ENCODE results near the gene NCKAP5.

NCKAP5 gene

GRCh38 chr2:132664096-132664495 lies 904.2 kb downstream of the NCKAP5 start:
- TF ChIP-seq TAF1 (IDR thresholded peaks at IDR 0.05; ENCODE audit: low read depth) (no peak), REST (IDR thresholded peaks at IDR 0.05; ENCODE audit: low read depth) (no peak), TEAD4 (IDR thresholded peaks at IDR 0.05) (no peak), CEBPB (IDR thresholded peaks at IDR 0.05) (no peak)

- TF ChIP-seq MAX (IDR thresholded peaks at IDR 0.05) (no peak), YY1 (IDR thresholded peaks at IDR 0.05; ENCODE audit: low read depth) (no peak), RAD21 (IDR thresholded peaks at IDR 0.05; ENCODE audit: low read depth) (no peak), FOXM1 (IDR thresholded peaks at IDR 0.05; ENCODE audit: borderline replicate concordance, low read depth) (no peak), TCF12 (IDR thresholded peaks at IDR 0.05; ENCODE audit: low read depth) (no peak), TEAD4 (IDR thresholded peaks at IDR 0.05) (no peak), ZBTB7A (IDR thresholded peaks at IDR 0.05; ENCODE audit: low read depth) (no peak), CREB1 (IDR thresholded peaks at IDR 0.05; ENCODE audit: low read depth) (no peak), USF1 (IDR thresholded peaks at IDR 0.05) (no peak)
Measured at GRCh38 chr2:132662732-132663131, 905.5 kb downstream of the NCKAP5 start.

- TF ChIP-seq FOXM1 (IDR thresholded peaks at IDR 0.05; ENCODE audit: borderline replicate concordance, low read depth) (no peak), YY1 (IDR thresholded peaks at IDR 0.05; ENCODE audit: low read depth) (no peak), REST (IDR thresholded peaks at IDR 0.05; ENCODE audit: low read depth) (no peak), CREB1 (IDR thresholded peaks at IDR 0.05; ENCODE audit: low read depth) (no peak), ZBTB7A (IDR thresholded peaks at IDR 0.05; ENCODE audit: low read depth) (no peak), TEAD4 (IDR thresholded peaks at IDR 0.05) (no peak), NFIC (IDR thresholded peaks at IDR 0.05) (no peak), TAF1 (IDR thresholded peaks at IDR 0.05; ENCODE audit: low read depth) (no peak), RAD21 (IDR thresholded peaks at IDR 0.05; ENCODE audit: low read depth) (no peak)
Measured at GRCh38 chr2:132659331-132659730, 908.9 kb downstream of the NCKAP5 start.

GRCh38 chr2:132656266-132656975 lies 911.8 kb downstream of the NCKAP5 start:
- TF ChIP-seq RAD21 (IDR thresholded peaks at IDR 0.05; ENCODE audit: low read depth) (no peak), TCF12 (IDR thresholded peaks at IDR 0.05; ENCODE audit: low read depth) (no peak), USF1 (IDR thresholded peaks at IDR 0.05) (no peak), EP300 (IDR thresholded peaks at IDR 0.05; ENCODE audit: borderline replicate concordance) (no peak), FOXM1 (IDR thresholded peaks at IDR 0.05; ENCODE audit: borderline replicate concordance, low read depth) (no peak), YY1 (IDR thresholded peaks at IDR 0.05; ENCODE audit: low read depth) (no peak), CREB1 (IDR thresholded peaks at IDR 0.05; ENCODE audit: low read depth) (no peak), ZBTB7A (IDR thresholded peaks at IDR 0.05; ENCODE audit: low read depth) (no peak), TEAD4 (IDR thresholded peaks at IDR 0.05) (no peak), CEBPB (IDR thresholded peaks at IDR 0.05) (no peak), EGR1 (IDR thresholded peaks at IDR 0.05) (no peak), NFIC (IDR thresholded peaks at IDR 0.05) (no peak), MAX (IDR thresholded peaks at IDR 0.05) (no peak), TAF1 (IDR thresholded peaks at IDR 0.05; ENCODE audit: low read depth) (no peak), REST (IDR thresholded peaks at IDR 0.05; ENCODE audit: low read depth) (no peak)
